CD1c-positive myeloid dendritic cell (primary cell): ENCODE data around the gene RIBC1.
"Not testable (repeated sequence)": the region's sequence is repeated elsewhere in the genome, so short reads cannot be mapped to it uniquely, and the experiment has no call there.

Source experiments
- DNase-seq: peaks from one replicate; pipeline ENCODE4 v3.0.0-alpha.2; 2016; ENCODE audit errors: extremely low spot score

RIBC1 gene

GRCh38 chrX:53435997-53436396 is 13.3 kb downstream of the RIBC1 start:
- DNase-seq: peak; percentile 63

GRCh38 chrX:53437206-53437605 is 14.5 kb downstream of the RIBC1 start:
- no peak for DNase-seq

GRCh38 chrX:53438174-53438831 is 15.6 kb downstream of the RIBC1 start:
- no peak for DNase-seq

DNA sequence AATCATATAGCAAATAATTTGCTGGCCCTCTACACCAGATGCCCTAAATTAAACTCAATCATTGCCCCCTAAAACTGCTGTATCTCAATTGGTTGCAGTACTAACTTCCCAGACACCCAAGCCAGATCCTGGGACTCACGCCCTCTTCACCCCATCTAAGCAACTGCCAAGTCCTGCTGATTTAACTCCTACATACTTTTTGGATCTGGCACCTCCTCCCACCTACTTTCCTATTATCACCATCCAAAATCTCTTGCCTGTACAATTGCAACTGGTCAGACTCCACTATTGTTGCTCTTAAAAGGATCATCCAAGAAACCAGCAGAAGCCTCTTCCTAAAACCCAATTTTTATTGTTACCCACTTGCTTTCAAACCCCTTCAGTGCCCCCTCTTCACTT is 16.2 kb downstream of the RIBC1 start:
- DNase-seq: no peak

- DNase-seq: no peak
These were observed 17.4 kb downstream of the RIBC1 start for GRCh38 chrX:53440101-53440500.

- peak; percentile 69 for DNase-seq
These were observed 18.2 kb downstream of the RIBC1 start for GRCh38 chrX:53440621-53441517.

GRCh38 chrX:53441531-53442321 is 19.1 kb downstream of the RIBC1 start:
- DNase-seq: peak; percentile 55

GRCh38 chrX:53442322-53442631 is 19.6 kb downstream of the RIBC1 start:
- DNase-seq: peak; percentile 41

DNA sequence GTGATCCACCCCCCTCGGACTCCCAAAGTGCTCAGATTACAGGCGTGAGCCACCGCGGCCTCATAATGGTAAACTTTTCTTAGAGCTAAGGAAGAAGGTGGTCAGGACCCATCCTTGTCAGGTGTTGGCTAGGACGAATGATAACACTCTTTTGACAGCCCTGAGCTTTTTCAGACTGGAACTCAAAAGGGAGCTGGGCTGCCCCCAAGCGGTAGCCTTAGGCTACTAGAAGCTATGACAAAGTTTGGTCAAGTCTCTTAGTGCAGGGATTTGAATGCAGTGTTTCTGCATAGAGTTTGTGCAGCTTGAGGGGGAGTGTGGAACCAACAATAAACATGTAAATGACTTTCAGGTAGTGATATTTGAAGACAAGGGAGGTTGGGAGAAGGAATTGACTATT is 23.3 kb downstream of the RIBC1 start:
- DNase-seq: peak; percentile 53

DNA sequence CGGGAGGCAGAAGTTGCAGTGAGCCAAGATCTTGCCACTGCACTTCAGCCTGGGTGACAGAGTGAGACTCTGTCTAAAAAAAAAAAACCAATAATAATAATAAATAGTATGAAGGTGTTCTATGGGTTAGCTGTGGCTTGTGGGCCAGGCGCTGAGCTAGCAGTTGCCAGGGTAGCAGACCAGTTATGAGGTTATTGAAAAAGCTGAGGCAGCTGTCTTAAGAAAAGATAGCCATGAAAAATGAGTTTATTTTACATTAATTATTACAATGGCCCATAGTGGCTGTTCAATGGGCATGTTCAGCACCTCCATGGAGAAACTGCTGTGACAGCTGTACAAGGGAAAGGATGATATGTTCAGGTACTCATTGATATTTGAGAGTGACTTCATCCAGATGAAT is 24.8 kb downstream of the RIBC1 start:
- DNase-seq: no peak

DNA sequence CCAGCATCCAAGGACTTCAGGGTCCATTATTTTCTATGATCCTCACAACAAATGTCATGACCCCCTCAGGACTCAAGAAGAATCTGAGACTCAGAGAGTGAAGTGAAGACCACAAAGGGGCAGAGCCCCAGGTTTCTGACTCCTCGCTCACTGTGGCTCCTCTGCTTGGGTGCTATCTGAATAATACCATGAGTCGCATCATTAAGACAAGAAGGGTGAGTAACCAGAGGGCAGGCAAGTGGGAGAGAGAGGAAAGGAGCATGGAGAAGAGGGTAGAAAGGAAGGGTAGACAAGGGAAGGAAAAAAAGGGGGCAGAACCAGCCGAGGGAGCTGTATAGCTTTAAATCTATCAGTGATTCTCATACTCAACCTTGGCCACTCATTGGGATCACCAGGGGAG is 27.0 kb downstream of the RIBC1 start:
- DNase-seq: no peak

DNA sequence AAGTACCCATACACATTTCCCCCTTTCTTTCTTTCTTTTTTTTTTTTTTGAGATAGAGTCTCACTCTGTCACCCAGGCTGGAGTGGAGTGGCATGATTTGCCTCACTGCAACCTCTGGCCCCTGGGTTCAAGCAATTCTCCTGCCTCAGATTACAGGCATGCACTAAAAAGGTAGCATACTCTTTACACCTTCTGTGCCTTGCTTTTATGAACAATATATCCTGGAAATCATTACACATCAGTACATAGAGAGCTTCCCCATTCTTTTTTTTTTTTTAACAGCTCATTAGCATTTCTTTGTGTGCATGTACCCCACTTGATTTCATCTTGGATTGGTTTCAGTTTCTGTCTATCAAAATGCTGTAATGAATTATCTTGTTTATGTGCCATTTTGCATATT is 30.1 kb downstream of the RIBC1 start:
- no peak for DNase-seq

DNA sequence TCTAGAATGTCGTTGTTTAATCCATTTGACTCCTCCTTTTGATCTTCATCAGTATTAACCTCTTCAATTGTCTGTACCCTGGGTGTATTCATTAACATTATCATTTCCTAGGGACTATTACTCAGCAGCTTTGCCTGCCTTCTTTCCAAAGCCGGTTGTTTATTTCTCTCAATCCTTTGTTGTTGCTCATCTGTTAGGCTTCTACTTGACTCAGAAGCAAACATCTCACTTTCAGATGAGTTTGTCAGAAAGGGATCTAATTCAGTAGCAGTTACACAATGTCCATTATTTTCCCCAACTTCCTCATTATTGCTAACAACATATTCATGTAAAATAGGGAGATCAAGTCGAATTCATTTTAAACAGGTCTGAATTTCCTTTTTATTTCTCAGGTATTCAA is 33.6 kb downstream of the RIBC1 start:
- no peak for DNase-seq

- no peak for DNase-seq
These were observed 35.4 kb downstream of the RIBC1 start for GRCh38 chrX:53458082-53458481.

GRCh38 chrX:53468659-53469058 is 46.0 kb downstream of the RIBC1 start:
- not testable (repeated sequence) for DNase-seq

- DNase-seq: no peak
These were observed 48.7 kb downstream of the RIBC1 start for GRCh38 chrX:53471346-53471745.

DNA sequence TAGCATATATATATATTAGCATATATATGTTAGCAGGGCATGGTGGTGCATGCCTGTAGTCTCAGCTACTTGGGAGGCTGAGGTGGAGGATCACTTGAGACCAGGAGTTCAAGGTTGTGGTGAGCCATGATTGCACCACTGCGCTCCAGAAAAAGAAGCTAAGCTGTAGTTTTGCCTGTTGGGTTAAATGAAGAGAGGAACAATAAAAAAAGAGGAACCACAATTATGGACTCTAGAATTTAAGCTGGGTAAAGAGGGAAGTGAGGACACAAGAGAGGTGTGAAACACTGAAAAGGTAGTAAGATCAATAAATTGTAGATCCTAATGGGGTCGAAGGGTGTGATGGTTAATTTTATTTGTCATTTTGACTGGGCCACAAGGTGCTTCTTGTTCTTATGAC is 52.0 kb downstream of the RIBC1 start:
- DNase-seq: peak; percentile 46

DNA sequence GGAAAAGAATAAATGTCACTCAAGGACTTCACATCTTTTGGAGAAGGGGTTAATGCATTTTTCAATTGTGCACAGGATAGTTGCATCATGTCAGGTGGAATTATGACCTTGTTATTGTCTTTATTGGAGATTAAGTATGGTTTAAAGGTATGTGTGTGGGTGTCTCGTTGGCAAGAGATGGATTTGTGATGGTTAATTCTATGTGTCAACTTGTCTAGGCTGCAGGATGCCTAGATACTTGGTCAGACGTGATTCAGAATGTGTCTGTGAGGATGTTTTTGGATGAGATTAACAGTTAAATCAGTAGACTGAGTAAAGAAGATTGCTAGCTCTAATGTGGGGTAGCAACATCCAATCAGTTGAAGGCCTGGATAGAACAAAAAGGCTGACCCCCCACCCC is 53.7 kb downstream of the RIBC1 start:
- no peak for DNase-seq

DNA sequence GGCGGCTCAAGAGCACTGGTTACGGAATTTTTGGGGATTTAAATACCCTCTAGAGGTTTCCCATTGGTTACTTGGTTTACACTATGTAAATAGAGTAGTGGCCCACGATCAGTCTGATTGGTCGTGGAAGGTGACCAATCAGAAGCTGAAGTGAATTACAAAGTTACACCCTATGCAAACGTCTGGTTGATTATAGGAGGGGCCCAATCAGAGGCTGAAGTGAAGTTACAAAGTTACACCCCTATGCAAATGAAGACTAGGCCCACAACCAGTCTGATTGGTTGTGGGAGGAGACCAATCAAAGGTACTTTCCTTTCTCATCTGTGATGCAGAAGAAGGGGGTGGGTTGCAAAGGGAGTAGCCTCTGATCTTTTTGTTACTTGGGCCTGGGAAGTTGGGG is 56.6 kb downstream of the RIBC1 start:
- no peak for DNase-seq
